Ectodermal cell (in vitro differentiated cells): Measurements from ENCODE around the gene C10orf88.

Experiments
- H3K27ac ChIP-seq: 2 replicates; pipeline ENCODE4 v1.7.0; 2013; ENCODE audit warnings: mild to moderate bottlenecking, low read depth, low read length; ENCODE audit not compliant: insufficient read depth, poor library complexity, severe bottlenecking
- H3K27me3 ChIP-seq: 2 replicates; pipeline ENCODE4 v1.7.0; 2013; ENCODE audit warnings: mild to moderate bottlenecking, low read length; ENCODE audit not compliant: insufficient read depth, control insufficient read depth, poor library complexity, severe bottlenecking
- H3K36me3 ChIP-seq: one replicate; pipeline ENCODE4 v1.7.0; 2013; ENCODE audit warnings: low read length; ENCODE audit not compliant: control insufficient read depth, insufficient read depth
- H3K4me1 ChIP-seq: one replicate; pipeline ENCODE4 v1.7.0; 2013; ENCODE audit warnings: low read length; ENCODE audit not compliant: control insufficient read depth, insufficient read depth
- H3K4me3 ChIP-seq: 2 replicates; pipeline ENCODE4 v1.7.0; 2013; ENCODE audit warnings: low read depth, low read length, control low read depth; ENCODE audit not compliant: insufficient read depth
- H3K9me3 ChIP-seq: 2 replicates; pipeline ENCODE4 v1.7.0; 2013; ENCODE audit warnings: mild to moderate bottlenecking, low read length, moderate library complexity; ENCODE audit not compliant: control insufficient read depth
- WGBS, 2 experiments: methylation state at CpG; one replicate each; pipeline ENCODE4 v1.1.7; 2013; ENCODE audit warnings: missing lambda C conversion rate in 2 of 2; 5-methylcytosine and 5-hydroxymethylcytosine counted together

The C10orf88 gene

DNA sequence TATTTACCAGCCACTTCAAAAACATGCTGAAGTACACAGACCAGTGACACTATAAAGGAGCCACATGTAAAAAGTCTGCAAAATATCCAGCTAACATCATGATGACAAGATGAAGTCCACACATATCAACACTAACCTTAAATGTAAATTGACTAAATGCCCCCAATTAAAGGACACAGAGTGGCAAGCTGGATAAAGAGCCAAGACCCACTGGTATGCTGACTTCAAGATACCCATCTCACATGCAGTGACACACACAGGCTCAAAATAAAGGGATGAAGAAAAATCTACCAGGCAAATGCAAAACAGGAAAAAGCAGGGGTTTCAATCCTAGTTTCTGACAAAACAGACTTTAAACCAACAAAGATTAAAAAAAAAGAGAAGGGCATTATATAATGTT, 12.9 kb upstream of the C10orf88 start:
- H3K4me1 ChIP-seq, result no peaks in the 10 kb centered on the region
- no peaks in the 10 kb centered on the region for H3K27me3 ChIP-seq
- no peak overlapping the region for H3K27ac ChIP-seq
- H3K36me3 ChIP-seq, result no peaks in the 10 kb centered on the region
- H3K4me3 ChIP-seq, result no peak overlapping the region
- peaks cover 3% of the 10 kb centered on the region for H3K9me3 ChIP-seq

DNA sequence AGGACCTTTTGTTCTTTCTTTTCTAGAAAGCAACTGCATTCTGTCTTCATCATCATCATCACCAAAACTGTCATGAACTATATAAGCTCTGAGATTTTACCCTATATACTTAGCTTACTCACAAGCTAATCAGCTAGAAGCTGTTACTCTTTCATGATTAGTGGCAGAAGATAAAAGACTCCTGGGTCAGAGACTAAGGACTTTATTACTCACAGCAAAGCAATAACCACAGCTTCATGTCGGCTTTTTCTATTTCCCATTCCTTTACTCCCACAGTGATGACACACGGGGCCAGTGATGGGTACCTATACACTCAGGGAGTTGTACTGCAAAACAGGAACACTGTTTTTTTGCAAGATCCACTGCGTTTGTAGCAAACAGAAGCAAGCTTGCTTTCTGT, 8.4 kb upstream of the C10orf88 start:
- H3K4me3 ChIP-seq, result no peak overlapping the region
- H3K36me3 ChIP-seq, result no peaks in the 10 kb centered on the region
- no peaks in the 10 kb centered on the region for H3K9me3 ChIP-seq
- no peaks in the 10 kb centered on the region for H3K27me3 ChIP-seq
- H3K27ac ChIP-seq, result no peak overlapping the region
- H3K4me1 ChIP-seq, result no peaks in the 10 kb centered on the region
- WGBS, 2 experiments, result 72 to 74% methylated on average over 3 of the region's 3 CpGs

- Histone ChIP-seq H3K4me3 (no peak overlapping the region), H3K27ac (no peak overlapping the region), H3K9me3 (no peaks in the 10 kb centered on the region), H3K27me3 (peaks cover 23% of the 10 kb centered on the region), H3K36me3 (no peaks in the 10 kb centered on the region), H3K4me1 (no peaks in the 10 kb centered on the region)
- 87 to 88% methylated on average over 5 of the region's 5 CpGs for WGBS, 2 experiments
Measured at GRCh38 chr10:122957474-122957873, 3.4 kb upstream of the C10orf88 start.

- H3K27me3 ChIP-seq, result peaks cover 23% of the 10 kb centered on the region
- no peaks in the 10 kb centered on the region for H3K4me1 ChIP-seq
- H3K36me3 ChIP-seq, result no peaks in the 10 kb centered on the region
- no peak overlapping the region for H3K27ac ChIP-seq
- no peak overlapping the region for H3K4me3 ChIP-seq
- 86 to 93% methylated on average over 1 of the region's 1 CpG for WGBS, 2 experiments
- H3K9me3 ChIP-seq, result no peaks in the 10 kb centered on the region
Measured at GRCh38 chr10:122955892-122956291, 1.9 kb upstream of the C10orf88 start.

DNA sequence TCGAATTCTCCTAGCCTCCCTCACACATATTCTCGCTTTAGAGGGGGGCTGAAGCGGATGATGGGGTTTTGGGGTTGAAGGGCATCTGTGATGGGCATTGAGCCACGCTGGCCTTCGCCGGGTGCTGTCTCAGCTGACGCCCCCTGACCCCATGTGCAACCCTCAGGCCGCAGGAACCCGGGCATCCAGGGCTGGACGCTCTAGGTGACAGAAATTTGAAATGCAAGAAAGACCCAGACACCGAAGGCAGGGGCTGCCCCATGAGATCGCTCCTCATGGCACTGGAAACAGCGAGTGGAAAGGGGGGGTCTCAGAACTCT, 664 bp upstream of the C10orf88 start:
- WGBS, 2 experiments, result 87 to 91% methylated on average over 13 of the region's 13 CpGs
- Histone ChIP-seq H3K27ac (no peak overlapping the region), H3K27me3 (peaks cover 23% of the 10 kb centered on the region), H3K9me3 (no peaks in the 10 kb centered on the region), H3K36me3 (no peaks in the 10 kb centered on the region), H3K4me3 (no peak overlapping the region), H3K4me1 (no peaks in the 10 kb centered on the region)

GRCh38 chr10:122949296-122949695, 4.7 kb downstream of the C10orf88 start:
- Histone ChIP-seq H3K36me3 (no peaks in the 10 kb centered on the region), H3K9me3 (no peaks in the 10 kb centered on the region), H3K27ac (no peak overlapping the region), H3K4me3 (no peak overlapping the region), H3K4me1 (no peaks in the 10 kb centered on the region), H3K27me3 (no peaks in the 10 kb centered on the region)
- WGBS, 2 experiments, result 94 to 96% methylated on average over 3 of the region's 3 CpGs

DNA sequence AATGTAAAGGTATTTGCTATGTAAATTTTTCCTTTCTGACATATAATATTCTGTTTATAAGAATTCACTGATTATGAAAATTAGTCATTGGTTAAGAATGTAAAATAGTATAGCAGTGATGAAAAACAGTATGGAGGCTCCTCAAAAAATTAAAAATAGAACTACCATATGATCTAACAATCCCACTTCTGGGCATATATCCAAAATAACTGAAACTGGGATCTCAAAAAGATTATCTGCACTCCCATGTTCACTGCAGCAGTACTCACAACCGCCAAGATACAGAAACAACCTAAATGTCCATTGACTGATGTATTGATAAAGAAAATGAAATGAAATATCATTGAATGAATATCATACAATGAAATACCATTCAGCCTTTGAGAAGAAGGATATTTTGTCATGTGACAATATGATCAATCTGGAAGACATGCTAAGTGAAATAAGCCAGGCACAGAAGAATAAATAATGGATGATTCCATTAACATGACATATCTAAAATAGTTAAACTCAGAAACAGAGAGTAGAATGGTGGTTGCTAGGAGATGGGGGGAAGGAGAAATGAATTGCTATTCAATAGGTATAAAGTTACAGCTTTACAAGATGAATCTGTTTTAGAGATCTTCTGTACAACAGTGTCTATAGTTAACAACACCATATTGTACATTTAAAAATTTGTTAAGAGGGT, 14.0 kb downstream of the C10orf88 start:
- H3K9me3 ChIP-seq, result no peaks in the 10 kb centered on the region
- H3K4me3 ChIP-seq, result no peak overlapping the region
- no peak overlapping the region for H3K27ac ChIP-seq
- 100% methylated on average over 1 of the region's 1 CpG; no CpG with 5 or more reads in 1 of the 2 experiments for WGBS, 2 experiments
- no peaks in the 10 kb centered on the region for H3K27me3 ChIP-seq
- H3K4me1 ChIP-seq, result no peaks in the 10 kb centered on the region
- peaks cover 7% of the 10 kb centered on the region for H3K36me3 ChIP-seq

GRCh38 chr10:122939133-122939855, 14.7 kb downstream of the C10orf88 start:
- H3K4me1 ChIP-seq, result no peaks in the 10 kb centered on the region
- H3K4me3 ChIP-seq, result no peak overlapping the region
- no peaks in the 10 kb centered on the region for H3K27me3 ChIP-seq
- H3K27ac ChIP-seq, result no peak overlapping the region
- peaks cover 7% of the 10 kb centered on the region for H3K36me3 ChIP-seq
- no peaks in the 10 kb centered on the region for H3K9me3 ChIP-seq
- WGBS, 2 experiments, result 89% methylated on average over 1 of the region's 1 CpG; no CpG with 5 or more reads in 1 of the 2 experiments

- H3K36me3 ChIP-seq, result peaks cover 3% of the 10 kb centered on the region
- 89 to 90% methylated on average over 6 of the region's 6 CpGs for WGBS, 2 experiments
- no peaks in the 10 kb centered on the region for H3K27me3 ChIP-seq
- H3K27ac ChIP-seq, result no peak overlapping the region
- no peaks in the 10 kb centered on the region for H3K4me1 ChIP-seq
- no peak overlapping the region for H3K4me3 ChIP-seq
- H3K9me3 ChIP-seq, result no peaks in the 10 kb centered on the region
Measured at GRCh38 chr10:122931088-122931906, 22.7 kb downstream of the C10orf88 start.

- Histone ChIP-seq H3K27ac (no peak overlapping the region), H3K4me3 (no peak overlapping the region), H3K36me3 (no peaks in the 10 kb centered on the region), H3K4me1 (no peaks in the 10 kb centered on the region), H3K27me3 (no peaks in the 10 kb centered on the region), H3K9me3 (no peaks in the 10 kb centered on the region)
- WGBS, 2 experiments, result no CpG with 5 or more reads among the region's 1 CpG
Measured at GRCh38 chr10:122930140-122930539, 23.9 kb downstream of the C10orf88 start.
